GM12878 (cell line): Measurements from ENCODE around the gene PGLYRP4. TPM values are rescaled to one million over a fixed set of nuclear protein-coding genes. Genes with fewer than 3 reads are reported as not detected.

Source experiments
- ATAC-seq: fragments of 200-7000 bp; cut with Tn5 transposase; 3 replicates; pipeline ENCODE4 v1.9.1; 2020; ENCODE audit warnings: mild to moderate bottlenecking, moderate library complexity
- BruUV-seq: library from RNA; stranded (reverse); fragments of 400-500 nt; replicated peaks from 2 replicates; lab custom pipeline; 2021; lab: Mats Ljungman, UMichigan
- CTCF ChIA-PET: fragments of 300-600 bp; sonication (Branson Sonifier 250); formaldehyde crosslinking; extraction: SDS; loops from one replicate; lab custom pipeline; 2021; ENCODE audit warnings: inconsistent platforms; lab: Yijun Ruan, JAX
- POLR2A ChIA-PET: fragments of 350-600 bp; formaldehyde crosslinking; extraction: SDS; loops from one replicate; lab custom pipeline; 2021; ENCODE audit warnings: inconsistent platforms; lab: Charles Lee
- RAD21 ChIA-PET: fragments of 300-600 bp; sonication (Branson Sonifier 250); formaldehyde crosslinking; loops from one replicate; lab custom pipeline; 2023; ENCODE audit warnings: antibody characterized with exemption; ENCODE audit not compliant: unreplicated experiment; lab: Charles Lee
- SMC1A ChIA-PET: fragments of 300-600 bp; sonication (Branson Sonifier 250); formaldehyde crosslinking; loops from one replicate; lab custom pipeline; 2023; ENCODE audit not compliant: unreplicated experiment, uncharacterized antibody; lab: Charles Lee
- DNase-seq: peaks from one replicate; pipeline ENCODE4 v3.0.0-alpha.2; 2011; ENCODE audit warnings: low read depth, low spot score
- FAIRE-seq: peaks from 3 replicates; lab custom pipeline; 2011; peaks lifted over from hg19 to GRCh38; lab: Jason Lieb, UNC
- H2AFZ ChIP-seq: 2 replicates; pipeline ENCODE4 v1.6.0; 2011; ENCODE audit warnings: low read depth, low read length, control low read depth; ENCODE audit not compliant: control insufficient read depth
- H3K27ac ChIP-seq: 2 replicates; pipeline ENCODE4 v1.5.1; 2011; ENCODE audit warnings: control low read depth; ENCODE audit not compliant: control insufficient read depth, insufficient read depth
- H3K27me3 ChIP-seq, 2 experiments: replicated peaks in 1 of 2; 2 replicates each; pipeline versions ENCODE4 v1.6.0 to v1.6.1; 2011; ENCODE audit warnings: low read length in 1 of 2; ENCODE audit not compliant: control insufficient read depth in 2 of 2, insufficient read depth in 2 of 2
- H3K36me3 ChIP-seq, 2 experiments: 2 replicates each; pipeline ENCODE4 v1.5.1; 2011; ENCODE audit warnings: low read length in 1 of 2; ENCODE audit not compliant: control insufficient read depth in 2 of 2, insufficient read depth in 2 of 2
- H3K4me1 ChIP-seq: 2 replicates; pipeline ENCODE4 v1.6.1; 2011; ENCODE audit warnings: mild to moderate bottlenecking, low read length, moderate library complexity, mixed read lengths; ENCODE audit not compliant: control insufficient read depth, insufficient read depth
- H3K4me2 ChIP-seq: 2 replicates; pipeline ENCODE4 v1.6.0; 2011; ENCODE audit warnings: control low read depth; ENCODE audit not compliant: control insufficient read depth, insufficient read depth
- H3K4me3 ChIP-seq: fragments of 200-600 bp; sonication (generic); 2 replicates; pipeline ENCODE4 v1.5.1; 2016
- H3K79me2 ChIP-seq: 2 replicates; pipeline ENCODE4 v1.6.0; 2011; ENCODE audit warnings: low read length; ENCODE audit not compliant: control insufficient read depth, insufficient read depth
- H3K9ac ChIP-seq: 2 replicates; pipeline ENCODE4 v1.8.0; 2011; ENCODE audit warnings: low read length, control low read depth, mixed read lengths; ENCODE audit not compliant: control insufficient read depth, insufficient read depth
- H3K9me3 ChIP-seq: replicated peaks from 3 replicates; pipeline ENCODE4 v1.5.1; 2011; ENCODE audit warnings: mild to moderate bottlenecking, low read length; ENCODE audit not compliant: control insufficient read depth, insufficient read depth
- H4K20me1 ChIP-seq: 2 replicates; pipeline ENCODE4 v1.6.0; 2011; ENCODE audit not compliant: control insufficient read depth, insufficient read depth
- BACH1 ChIP-seq: fragments of 450-650 bp; IDR thresholded peaks from 2 replicates; pipeline ENCODE4 v1.6.1; 2017; ENCODE audit warnings: mild to moderate bottlenecking, borderline replicate concordance
- EED ChIP-seq: sonication (generic); IDR thresholded peaks from 2 replicates; pipeline ENCODE4 v1.6.1; 2016; ENCODE audit warnings: antibody characterized with exemption, low read depth
- ETV6 ChIP-seq, 2 experiments: fragments of 450-650 bp in 1 of 2; IDR thresholded peaks in 1 of 2; conservative IDR thresholded peaks in 1 of 2; 2 replicates each; pipeline ENCODE4 v1.6.1; 2014; ENCODE audit warnings: antibody characterized with exemption in 1 of 2, borderline replicate concordance in 1 of 2, low read depth in 1 of 2, mild to moderate bottlenecking in 1 of 2, moderate library complexity in 1 of 2
- MTA3 ChIP-seq: IDR thresholded peaks from 2 replicates; pipeline ENCODE4 v1.6.1; 2012; ENCODE audit warnings: low read length, inconsistent platforms, borderline replicate concordance
- SREBF2 ChIP-seq: IDR thresholded peaks from 2 replicates; pipeline ENCODE4 v1.6.1; 2012; ENCODE audit warnings: mild to moderate bottlenecking, low read length
- SRF ChIP-seq, 2 experiments: IDR thresholded peaks; 2 replicates each; pipeline ENCODE4 v1.6.1; 2011; ENCODE audit warnings: low read depth in 2 of 2, low read length in 2 of 2, mild to moderate bottlenecking in 1 of 2, moderate library complexity in 1 of 2
- YBX1 ChIP-seq: fragments of 450-650 bp; IDR thresholded peaks from 2 replicates; pipeline ENCODE4 v1.6.1; 2016; ENCODE audit warnings: antibody characterized with exemption
- WGBS: methylation state at CpG from one replicate; pipeline ENCODE4 v1.1.6; 2016; ENCODE audit warnings: low lambda C conversion rate; ENCODE audit not compliant: insufficient replicate concordance, insufficient coverage; ENCODE audit errors: missing lambda C conversion rate; 5-methylcytosine and 5-hydroxymethylcytosine counted together
- in situ Hi-C: fragments of 300-500 bp; cut with MboI; formaldehyde crosslinking; loops from 9 replicates; pipeline ENCODE4 v1.14.3; 2018; ENCODE audit warnings: mixed read lengths
- intact Hi-C: fragments of 100-400 bp; cut with micrococcal nuclease; formaldehyde crosslinking; loops from one replicate; pipeline ENCODE4 v1.14.2; 2022; ENCODE audit not compliant: unreplicated experiment
- polyA plus RNA-seq, 11 experiments: library from polyadenylated mRNA; depleted of rRNA in 4 of 11; unstranded in 6 of 11; stranded (reverse) in 5 of 11; fragments of >200 nt; fragmentation: Nextera tagmentation in 4 of 11; fragmentation: Illumina TruSeq in 1 of 11; extraction: Ambion mirVana in 4 of 11; extraction: Trizol in 1 of 11; gene quantifications; 1 replicate in 1 of 11; 2 replicates in 10 of 11; pipeline versions ENCODE4 v1.2.1 to v1.2.3, GENCODE V29; 2011 to 2016; ENCODE audit warnings: inconsistent platforms in 2 of 11, missing spikeins in 2 of 11, low read depth in 1 of 11
- total RNA-seq, 4 experiments: library from RNA; depleted of rRNA in 3 of 4; stranded (reverse); fragments of >200 nt in 3 of 4; fragmentation: Illumina TruSeq in 1 of 4; extraction: Trizol in 1 of 4; gene quantifications; 2 replicates each; pipeline versions ENCODE4 v1.2.1 to v1.2.3, GENCODE V29; 2013 to 2021

The PGLYRP4 gene
- total and polyA plus RNA-seq, 10 of the 15 experiments (the other 5 are each of a cell fraction or from before 2014, with no cell fraction given), result 0.22 to 3.0 (median 0.44) TPM

- RAD21 ChIA-PET, result no interaction called here
- 24% methylated on average over 6 of the region's 6 CpGs for WGBS
- in situ Hi-C loops (no loop called here), intact Hi-C loops (no loop called here)
- FAIRE-seq (no peak), DNase-seq (no peak), ATAC-seq (no peak)
- SMC1A ChIA-PET, result no interaction called here
- BruUV-seq, result no TSS peak
- no peaks in the 10 kb centered on the region for H3K4me1 ChIP-seq
- no peaks in the 10 kb centered on the region for H3K9me3 ChIP-seq
- POLR2A ChIA-PET, result interaction anchor here (0.6 kb wide), 1 partner anchor 39 kb away, joined by 3 read pairs; no protein-coding TSS in a partner anchor
- H3K36me3 ChIP-seq, result no peaks in the 10 kb centered on the region
- H4K20me1 ChIP-seq, result no peaks in the 10 kb centered on the region
- CTCF ChIA-PET, result interaction anchor here (0.9 to 1.0 kb wide), 3 partner anchors 8 to 98 kb away, joined by 3 to 5 read pairs (median 3); no protein-coding TSS in a partner anchor
- H3K4me2 ChIP-seq, result no peak overlapping the region
- TF ChIP-seq SREBF2 (no peak), YBX1 (no peak), ETV6 (conservative IDR thresholded peaks at IDR 0.05 in 1 of 2, IDR thresholded peaks at IDR 0.05 in 1 of 2; ENCODE audit: borderline replicate concordance in 1 of 2, low read depth in 1 of 2) (no peak), BACH1 (no peak), EED (no peak)
- no peak overlapping the region for H3K27ac ChIP-seq
- H3K9ac ChIP-seq, result no peak overlapping the region
- H3K4me3 ChIP-seq, result no peak overlapping the region
- H3K27me3 ChIP-seq, result peaks cover 0 to 3% of the 10 kb centered on the region in 2 experiments; a peak in 3 of 4 replicates
- no peak overlapping the region for H2AFZ ChIP-seq
- no peaks in the 10 kb centered on the region for H3K79me2 ChIP-seq
These were observed 47.8 kb upstream of the PGLYRP4 start for GRCh38 chr1:153396461-153396860.

- H3K9ac ChIP-seq, result no peak overlapping the region
- no peaks in the 10 kb centered on the region for H3K36me3 ChIP-seq
- CTCF ChIA-PET, result interaction anchor here (0.9 to 1.0 kb wide), 3 partner anchors 9 to 99 kb away, joined by 3 to 5 read pairs (median 3); no protein-coding TSS in a partner anchor
- TF ChIP-seq SRF (IDR thresholded peaks at IDR 0.05; ENCODE audit: low read depth in 2 of 2, low read length in 2 of 2), result no peak
- TF ChIP-seq MTA3, result no peak
- TF ChIP-seq, all 136 proteins: peak for 0
- in situ Hi-C loops (no loop called here), intact Hi-C loops (no loop called here)
- Histone ChIP-seq H3K9me3 (no peaks in the 10 kb centered on the region), H3K27ac (no peak overlapping the region), H3K27me3 (peaks cover 0 to 3% of the 10 kb centered on the region in 2 experiments; a peak in 3 of 4 replicates), H3K4me1 (no peaks in the 10 kb centered on the region), H4K20me1 (no peaks in the 10 kb centered on the region), H2AFZ (no peak overlapping the region), H3K79me2 (no peaks in the 10 kb centered on the region), H3K4me2 (no peak overlapping the region), H3K4me3 (no peak overlapping the region)
- no peak for FAIRE-seq
- WGBS, result 40% methylated on average over 6 of the region's 6 CpGs
- RAD21 ChIA-PET, result no interaction called here
- no peak for DNase-seq
- no peak for ATAC-seq
- SMC1A ChIA-PET, result no interaction called here
- no TSS peak for BruUV-seq
- POLR2A ChIA-PET, result no interaction called here
These were observed 47.1 kb upstream of the PGLYRP4 start for GRCh38 chr1:153395776-153396175.
